Stimulated activated CD4-positive, alpha-beta T cell treated with anti-CD3 and anti-CD28 coated beads, TNF-alpha, amount 100 ng/mL, for 1 hour (primary cell): ENCODE data around the gene RRP15.
"Not testable (repeated sequence)": the region's sequence is repeated elsewhere in the genome, so short reads cannot be mapped to it uniquely, and the experiment has no call there.

Experiments used
- DNase-seq, 3 donors: peaks; one replicate each; pipeline ENCODE4 v3.0.0-alpha.2; 2020; ENCODE audit warnings: low read depth in 3 of 3, low spot score in 1 of 3

The RRP15 gene

DNA sequence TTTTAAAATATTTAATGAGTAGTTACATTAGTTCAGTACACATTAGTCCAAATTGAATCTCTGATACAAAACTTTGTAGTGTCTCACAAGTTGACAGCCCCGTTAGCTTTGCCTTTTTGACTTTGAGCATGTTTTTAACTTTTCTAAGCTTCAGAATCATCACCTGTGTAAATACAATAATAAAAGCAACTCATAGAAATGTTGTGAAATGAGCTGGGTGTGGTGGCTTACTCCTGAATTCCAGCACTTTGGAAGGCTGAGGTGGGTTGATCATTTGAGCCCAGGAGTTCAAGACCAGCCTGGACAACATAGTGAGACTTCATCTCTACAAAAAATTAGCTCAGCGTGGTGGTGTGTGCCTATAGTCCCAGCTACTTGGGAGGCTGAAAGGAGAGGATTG, 11.1 kb downstream of the RRP15 start:
- DNase-seq = no peak

GRCh38 chr1:218297461-218297860, 12.4 kb downstream of the RRP15 start:
- no peak for DNase-seq

DNA sequence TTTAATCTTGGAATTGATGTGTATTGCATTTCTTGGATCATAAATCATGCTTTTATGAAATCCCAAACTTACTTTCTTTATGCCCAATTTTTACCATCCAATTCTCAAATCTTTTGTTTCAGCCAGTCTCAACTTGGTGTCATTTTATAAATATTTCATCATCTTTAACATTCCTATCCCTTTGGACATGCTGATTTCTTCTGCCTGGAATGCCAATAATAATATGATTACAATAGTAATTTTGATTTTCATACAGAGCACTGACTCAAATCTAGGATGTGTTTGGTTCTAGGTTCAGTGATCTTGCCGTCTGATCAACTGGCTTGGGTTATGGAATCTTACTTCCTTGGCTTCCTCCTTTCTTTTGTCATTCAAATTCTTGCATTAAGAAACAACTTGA, 12.8 kb downstream of the RRP15 start:
- DNase-seq = no peak

- no peak for DNase-seq
Observed at GRCh38 chr1:218298398-218298797, 13.3 kb downstream of the RRP15 start.

GRCh38 chr1:218299416-218299815, 14.3 kb downstream of the RRP15 start:
- DNase-seq = no peak

GRCh38 chr1:218301217-218301616, 16.1 kb downstream of the RRP15 start:
- DNase-seq = no peak

GRCh38 chr1:218302155-218302554, 17.1 kb downstream of the RRP15 start:
- DNase-seq = no peak

- DNase-seq = no peak
Observed at GRCh38 chr1:218303176-218303879, 18.2 kb downstream of the RRP15 start.

GRCh38 chr1:218304281-218305039, 19.4 kb downstream of the RRP15 start:
- no peak for DNase-seq

DNA sequence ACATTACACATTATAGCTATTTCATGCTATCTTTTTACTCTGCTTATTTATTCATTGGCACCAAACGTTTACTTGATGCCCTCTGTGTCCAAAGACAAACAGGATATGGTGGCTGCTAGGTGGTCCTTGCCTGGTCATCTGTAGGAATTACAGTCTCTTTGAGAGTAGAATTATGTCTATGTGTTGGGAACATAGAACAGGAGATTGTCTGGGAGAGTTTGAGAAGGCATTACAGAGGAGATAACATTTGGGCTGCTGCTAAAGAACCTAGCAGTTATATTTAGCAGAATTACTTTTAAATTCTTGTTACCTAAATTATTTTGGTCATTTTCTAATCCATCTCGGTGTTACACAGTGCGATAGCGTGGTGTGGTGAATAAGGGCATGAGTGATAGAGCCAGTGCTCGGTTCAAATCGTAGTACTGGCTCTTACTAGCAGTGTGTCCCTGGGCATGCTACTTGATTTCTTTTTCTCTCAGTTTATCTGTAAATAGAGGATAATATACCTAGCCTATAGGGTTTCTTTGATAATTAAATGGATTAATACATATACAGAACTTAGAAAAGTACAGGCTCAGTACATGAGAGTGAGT, 20.5 kb downstream of the RRP15 start:
- DNase-seq = no peak

DNA sequence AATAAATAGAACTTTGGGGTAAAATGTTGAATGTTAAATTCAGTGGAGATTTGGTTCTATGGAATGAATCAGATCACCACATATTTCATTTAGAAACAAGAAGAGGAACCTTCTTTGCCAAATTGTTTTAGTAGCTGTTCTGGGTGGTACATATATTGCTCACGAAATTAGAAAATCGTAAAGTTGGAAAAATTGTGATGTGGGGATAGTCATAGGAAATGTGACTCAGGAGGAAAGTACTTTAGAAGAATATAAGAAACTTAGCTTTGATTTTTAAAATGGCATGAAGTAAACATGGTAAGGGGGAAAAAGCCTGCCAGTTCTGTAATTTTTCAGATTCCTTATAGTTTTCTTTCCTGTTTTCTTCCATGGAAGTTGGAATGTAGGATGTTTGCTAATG, 27.4 kb downstream of the RRP15 start:
- DNase-seq = no peak

DNA sequence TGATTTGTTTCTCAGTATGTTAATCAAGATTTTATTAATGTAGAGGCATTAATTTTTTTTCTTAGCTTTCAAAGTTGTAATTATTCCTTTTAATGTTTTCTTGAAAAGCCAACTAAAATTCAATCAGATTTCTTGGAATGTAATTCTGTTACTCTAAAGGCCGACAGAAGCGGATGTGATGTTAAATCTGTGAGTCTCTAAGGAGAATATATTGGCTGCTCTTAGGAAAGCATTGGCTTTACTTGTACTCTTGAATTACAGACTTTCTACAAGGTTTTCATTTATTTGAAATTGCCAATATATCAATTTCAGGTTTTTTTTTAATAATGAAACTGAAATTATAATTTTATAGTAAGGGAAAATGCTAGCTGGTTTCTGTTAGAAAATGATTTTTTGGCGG, 29.2 kb downstream of the RRP15 start:
- DNase-seq = no peak

DNA sequence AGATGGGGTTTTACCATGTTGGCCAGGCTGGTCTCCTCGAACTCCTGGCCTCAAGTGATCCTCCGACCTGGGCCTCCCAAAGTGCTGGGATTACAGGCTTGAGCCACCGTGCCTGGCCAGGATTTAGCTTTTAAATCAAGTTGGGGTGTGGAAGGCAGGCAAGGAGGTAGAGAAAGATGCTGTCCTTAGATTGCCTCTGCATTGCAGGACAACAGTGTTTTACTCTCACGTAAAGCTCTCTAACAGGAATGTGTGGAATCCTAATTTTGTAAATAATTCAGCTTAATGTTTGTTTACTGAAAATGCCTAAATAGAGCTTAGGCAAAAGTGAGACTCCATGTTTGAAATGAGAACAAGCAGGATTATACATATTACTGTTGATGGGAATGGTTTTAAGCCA, 30.5 kb downstream of the RRP15 start:
- DNase-seq = no peak

DNA sequence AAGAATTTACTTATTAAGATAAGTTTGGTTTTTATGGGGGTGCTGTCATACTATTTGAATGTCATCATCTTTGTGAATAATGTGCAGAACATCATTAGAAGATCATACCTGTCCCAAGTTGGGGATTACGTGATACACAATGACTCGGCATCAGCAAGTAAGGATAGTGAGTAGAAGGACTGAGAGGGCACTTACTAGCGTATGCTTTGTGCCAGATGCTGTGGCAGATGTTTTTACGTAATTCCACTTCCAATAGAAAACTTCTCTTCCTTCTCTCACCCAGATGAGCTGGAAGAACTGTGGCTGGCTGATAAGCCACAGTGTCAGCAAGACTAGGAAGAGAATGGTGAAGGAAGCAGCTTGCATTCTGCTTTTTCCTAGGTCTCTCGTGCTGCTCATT, 32.0 kb downstream of the RRP15 start:
- no peak for DNase-seq

- not testable (repeated sequence) for DNase-seq
Observed at GRCh38 chr1:218320182-218320581, 35.1 kb downstream of the RRP15 start.

GRCh38 chr1:218322762-218323161, 37.7 kb downstream of the RRP15 start:
- no peak for DNase-seq

GRCh38 chr1:218323568-218324225, 38.6 kb downstream of the RRP15 start:
- DNase-seq = no peak

DNA sequence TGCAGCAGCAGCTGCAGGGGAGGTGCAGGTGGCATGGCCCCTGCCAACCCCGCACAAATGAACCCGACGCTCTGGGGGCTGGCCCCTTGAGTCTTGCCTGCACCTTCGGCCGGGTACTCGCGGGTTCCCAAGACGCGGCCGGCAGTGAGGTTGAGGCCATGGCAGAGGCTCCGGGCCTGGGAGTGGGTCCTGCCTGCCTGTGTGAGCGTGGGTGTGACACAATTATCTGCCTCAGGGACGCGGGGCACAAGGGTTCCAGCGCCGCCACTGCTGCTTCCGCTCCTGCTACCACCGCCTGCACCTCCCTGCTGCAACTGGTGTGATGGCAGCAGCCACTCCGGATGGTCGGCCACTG, 39.1 kb downstream of the RRP15 start:
- DNase-seq = no peak

DNA sequence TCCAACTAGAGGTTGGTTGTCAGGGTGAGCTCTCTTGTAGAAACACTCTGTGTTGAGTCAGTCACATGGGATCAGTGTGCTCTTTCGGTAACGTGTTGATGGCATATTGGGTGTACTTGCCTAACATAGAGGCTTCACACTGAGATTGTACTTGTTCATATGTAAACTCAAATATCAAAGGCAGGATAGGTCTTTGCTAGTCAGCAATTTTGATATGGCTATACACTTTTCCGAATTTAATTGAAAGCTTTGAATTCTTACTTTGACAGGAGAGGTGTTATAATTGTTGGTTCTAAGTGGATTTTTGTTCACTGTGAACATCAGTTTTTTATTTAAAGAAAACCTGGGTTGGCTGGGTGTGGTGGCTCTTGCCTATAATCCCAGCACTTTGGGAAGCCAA, 43.7 kb downstream of the RRP15 start:
- DNase-seq = no peak

DNA sequence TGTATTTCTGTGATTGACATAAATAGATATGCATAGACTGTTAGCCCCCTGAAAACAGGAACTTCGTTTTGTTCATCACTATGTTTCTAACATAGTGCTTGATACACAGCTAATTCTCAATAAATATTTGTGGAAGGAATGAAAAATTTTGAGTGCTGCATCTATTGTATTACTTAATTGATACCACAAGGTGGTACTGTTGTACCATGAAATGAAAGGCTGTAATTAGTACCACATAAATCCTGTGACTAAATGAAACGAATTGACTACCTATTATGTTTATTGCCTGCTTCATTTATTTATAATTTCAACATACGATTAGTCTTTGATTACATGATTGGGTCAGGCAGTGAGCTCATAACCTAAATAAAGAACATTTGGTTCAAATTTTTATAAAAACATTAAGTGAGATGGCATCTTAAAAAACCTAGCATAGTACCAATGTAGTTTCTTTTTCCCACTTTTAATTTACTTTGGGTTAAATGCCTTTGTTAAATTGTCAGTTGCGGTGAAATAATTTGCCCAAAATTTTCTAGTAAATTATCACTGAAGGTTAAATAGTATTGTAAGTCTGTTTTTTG, 45.0 kb downstream of the RRP15 start:
- no peak for DNase-seq

GRCh38 chr1:218332416-218332815, 47.3 kb downstream of the RRP15 start:
- DNase-seq = no peak

GRCh38 chr1:218336328-218336727, 51.2 kb downstream of the RRP15 start:
- DNase-seq = no peak
